ENCODE results near the gene GINS2. TPM values are rescaled to one million over a fixed set of nuclear protein-coding genes. Genes with fewer than 3 reads are reported as not detected.

GINS2 gene
- total and polyA plus RNA-seq, 2 experiments from 2014 or later, result 8.9 to 26.5 TPM

GRCh38 chr16:85665929-85666328 lies 22.8 kb downstream of the GINS2 start:
- no peaks in the 10 kb centered on the region for H3K4me1 ChIP-seq (ENCODE audit: low read depth)
- no peak for TF ChIP-seq CTCF (IDR thresholded peaks at IDR 0.05; ENCODE audit: low read depth, low read length)
- DNase-seq (ENCODE audit: low read depth in 1 of 2, low spot score in 1 of 2), result no peak
- H3K9me3 ChIP-seq (ENCODE audit: low read depth), result no peaks in the 10 kb centered on the region
- peaks cover 86% of the 10 kb centered on the region for H3K36me3 ChIP-seq
- H3K27ac ChIP-seq, result no peak overlapping the region
- no peaks in the 10 kb centered on the region for H3K27me3 ChIP-seq
- no peak overlapping the region for H3K4me3 ChIP-seq

GRCh38 chr16:85665373-85665740 lies 23.4 kb downstream of the GINS2 start:
- Histone ChIP-seq H3K27me3 (no peaks in the 10 kb centered on the region), H3K4me3 (no peak overlapping the region), H3K36me3 (peaks cover 83% of the 10 kb centered on the region), H3K27ac (no peak overlapping the region), H3K9me3 (ENCODE audit: low read depth) (no peaks in the 10 kb centered on the region), H3K4me1 (ENCODE audit: low read depth) (no peaks in the 10 kb centered on the region)
- TF ChIP-seq CTCF (IDR thresholded peaks at IDR 0.05; ENCODE audit: low read depth, low read length), result no peak
- no peak for DNase-seq (ENCODE audit: low read depth in 1 of 2, low spot score in 1 of 2)

- no peak for TF ChIP-seq CTCF (IDR thresholded peaks at IDR 0.05; ENCODE audit: low read depth, low read length)
- H3K4me3 ChIP-seq, result no peak overlapping the region
- no peaks in the 10 kb centered on the region for H3K27me3 ChIP-seq
- peaks cover 77% of the 10 kb centered on the region for H3K36me3 ChIP-seq
- peaks cover 4% of the 10 kb centered on the region for H3K4me1 ChIP-seq (ENCODE audit: low read depth)
- H3K9me3 ChIP-seq (ENCODE audit: low read depth), result no peaks in the 10 kb centered on the region
- no peak overlapping the region for H3K27ac ChIP-seq
- DNase-seq (ENCODE audit: low read depth in 1 of 2, low spot score in 1 of 2), result no peak
Measured at GRCh38 chr16:85664580-85665372, 24.0 kb downstream of the GINS2 start.

GRCh38 chr16:85663891-85664321 lies 24.8 kb downstream of the GINS2 start:
- Histone ChIP-seq H3K27me3 (no peaks in the 10 kb centered on the region), H3K36me3 (peaks cover 71% of the 10 kb centered on the region), H3K27ac (no peak overlapping the region), H3K4me1 (ENCODE audit: low read depth) (peaks cover 13% of the 10 kb centered on the region), H3K4me3 (no peak overlapping the region), H3K9me3 (ENCODE audit: low read depth) (no peaks in the 10 kb centered on the region)
- DNase-seq (ENCODE audit: low read depth in 1 of 2, low spot score in 1 of 2), result no peak
- TF ChIP-seq CTCF (IDR thresholded peaks at IDR 0.05; ENCODE audit: low read depth, low read length), result no peak

GRCh38 chr16:85662976-85663830 lies 25.6 kb downstream of the GINS2 start:
- H3K4me3 ChIP-seq, result no peak overlapping the region
- no peaks in the 10 kb centered on the region for H3K9me3 ChIP-seq (ENCODE audit: low read depth)
- TF ChIP-seq CTCF (IDR thresholded peaks at IDR 0.05; ENCODE audit: low read depth, low read length), result no peak
- peaks cover 71% of the 10 kb centered on the region for H3K36me3 ChIP-seq
- H3K27ac ChIP-seq, result no peak overlapping the region
- no peaks in the 10 kb centered on the region for H3K27me3 ChIP-seq
- peaks cover 15% of the 10 kb centered on the region for H3K4me1 ChIP-seq (ENCODE audit: low read depth)
- no peak for DNase-seq (ENCODE audit: low read depth in 1 of 2, low spot score in 1 of 2)

Measured in cardiac muscle cell (in vitro differentiated cells and primary cell).